ENCODE data around the gene WLS.

Gene WLS

DNA sequence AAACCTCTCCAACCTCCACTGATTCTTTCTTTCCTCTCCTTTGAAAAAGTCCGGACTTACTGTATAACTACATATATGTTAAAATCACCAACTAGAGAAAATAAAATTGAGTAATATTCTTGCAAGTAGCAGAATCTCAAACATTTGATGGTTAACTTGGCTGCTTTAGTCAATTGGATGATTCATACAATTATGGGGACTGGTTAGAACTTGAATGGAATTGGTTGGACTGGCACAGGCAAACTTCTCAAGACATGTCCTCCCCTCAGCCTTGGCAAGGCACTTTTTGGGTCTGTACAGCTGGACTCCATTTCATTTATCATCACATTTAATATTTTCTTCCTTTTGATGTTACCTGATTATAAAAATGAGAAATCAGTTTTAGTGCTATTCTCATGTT, 6.5 kb downstream of the WLS start:
- DNase-seq, result no peak

DNA sequence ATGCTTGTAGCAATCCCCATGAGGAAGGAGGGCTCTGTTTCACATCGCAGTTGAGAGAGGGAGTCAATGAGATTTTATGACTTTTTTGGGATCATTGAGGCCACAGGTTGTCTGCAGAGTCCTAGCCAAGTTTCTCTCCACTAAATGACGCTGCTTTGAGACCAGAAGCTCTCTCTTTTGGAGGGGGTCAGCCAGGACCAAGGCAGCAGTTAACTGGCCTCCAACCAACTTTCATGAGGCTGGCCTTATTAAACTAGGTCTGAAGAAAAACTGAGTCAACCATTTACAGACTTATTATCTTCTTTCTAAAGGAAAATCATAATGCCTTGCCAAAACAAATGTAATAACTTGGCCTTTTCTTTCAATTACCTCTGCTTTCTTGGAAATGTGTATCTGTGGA, 8.6 kb downstream of the WLS start:
- no peak for DNase-seq

DNA sequence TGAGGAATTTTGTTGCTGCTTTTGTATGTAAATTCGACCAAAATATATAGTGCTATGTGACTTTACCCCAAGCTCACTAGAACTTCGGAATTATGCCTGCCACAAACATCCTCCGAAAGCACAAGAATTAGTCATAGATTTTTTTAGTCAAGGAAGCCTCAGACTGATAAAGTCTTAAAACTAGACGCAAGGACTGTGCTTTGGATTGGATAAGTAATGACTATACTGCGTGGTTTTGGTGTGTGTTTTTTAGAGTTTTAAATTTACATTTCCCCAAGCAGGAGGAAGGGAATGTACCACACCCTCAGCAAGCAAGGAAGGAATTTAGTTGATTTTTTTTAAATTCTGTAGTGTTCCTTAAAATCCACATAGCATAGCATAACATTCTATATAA, 10.3 kb downstream of the WLS start:
- DNase-seq, result no peak

- no peak for DNase-seq
Measured at GRCh38 chr1:68221001-68221979, 11.0 kb downstream of the WLS start.

DNA sequence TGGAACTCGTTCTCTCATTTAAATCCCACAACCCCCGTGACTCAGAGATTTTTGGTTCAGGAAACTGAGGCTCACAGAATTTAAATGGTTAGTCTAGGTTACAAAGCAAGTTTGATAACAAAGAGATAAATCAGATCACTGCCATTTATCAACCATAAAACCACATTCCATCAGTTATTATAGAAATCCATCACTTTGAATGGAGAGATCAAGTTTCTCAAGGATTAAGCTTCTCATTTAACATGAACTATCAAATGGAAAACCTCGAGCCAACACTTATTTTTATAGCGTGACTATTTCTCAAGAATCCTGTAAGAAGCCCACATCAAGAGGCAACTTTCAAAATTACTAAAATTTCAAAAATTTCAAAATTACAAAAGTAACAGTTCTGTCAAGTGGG, 11.9 kb downstream of the WLS start:
- no peak for DNase-seq

GRCh38 chr1:68218490-68218889, 13.8 kb downstream of the WLS start:
- no peak for DNase-seq

DNA sequence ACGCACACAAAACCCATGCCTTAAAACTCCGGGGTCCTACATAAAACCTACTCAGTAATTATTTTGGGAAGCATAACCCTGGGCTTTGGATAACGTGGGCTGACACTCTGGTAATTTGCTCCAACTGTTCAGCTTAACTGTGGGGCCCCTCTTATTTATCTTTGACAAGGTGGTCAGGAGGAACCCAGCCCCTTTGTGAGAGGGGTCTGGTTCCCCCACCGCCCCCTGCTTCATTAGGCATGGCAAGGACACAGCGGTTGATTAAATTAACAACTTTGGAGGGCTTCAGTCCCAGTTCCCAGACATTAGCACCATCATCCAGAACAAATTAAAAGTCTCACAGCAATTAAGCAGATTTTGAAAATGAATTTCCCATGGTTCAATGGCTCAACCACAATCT, 14.7 kb downstream of the WLS start:
- no peak for DNase-seq

- no peak for DNase-seq
Measured at GRCh38 chr1:68217060-68217554, 15.2 kb downstream of the WLS start.

DNA sequence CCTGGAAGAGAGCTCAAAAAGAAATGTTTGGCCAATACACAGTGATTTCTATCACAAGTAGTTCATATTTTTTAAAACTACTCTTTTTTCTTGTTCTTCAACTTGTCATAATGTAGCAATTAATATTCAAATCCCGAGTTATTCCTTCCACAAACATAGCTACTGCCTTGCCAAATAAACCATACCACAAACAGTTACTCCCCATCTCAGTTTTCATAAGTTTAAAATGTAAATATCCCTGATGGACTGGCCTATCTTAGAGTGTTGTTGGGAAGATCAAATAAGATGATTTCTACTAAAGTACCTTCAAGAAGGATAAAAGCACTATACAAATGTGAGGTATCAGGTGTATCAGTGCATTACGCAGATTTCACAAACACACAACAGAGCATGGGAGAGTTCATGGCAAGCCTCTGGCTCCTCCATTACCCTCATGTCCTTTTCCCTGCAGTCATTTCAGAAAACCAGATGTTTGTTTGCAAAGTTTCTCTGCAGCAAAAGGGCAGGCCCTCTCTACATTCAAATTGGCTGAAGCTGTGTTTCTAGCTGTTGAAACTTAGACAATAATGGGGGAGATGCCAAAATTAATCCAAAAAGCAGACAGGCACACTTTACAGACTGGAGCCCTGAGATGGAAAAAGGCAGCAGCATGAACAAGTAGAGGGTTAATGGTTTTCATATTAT, 16.1 kb downstream of the WLS start:
- DNase-seq, result no peak

DNA sequence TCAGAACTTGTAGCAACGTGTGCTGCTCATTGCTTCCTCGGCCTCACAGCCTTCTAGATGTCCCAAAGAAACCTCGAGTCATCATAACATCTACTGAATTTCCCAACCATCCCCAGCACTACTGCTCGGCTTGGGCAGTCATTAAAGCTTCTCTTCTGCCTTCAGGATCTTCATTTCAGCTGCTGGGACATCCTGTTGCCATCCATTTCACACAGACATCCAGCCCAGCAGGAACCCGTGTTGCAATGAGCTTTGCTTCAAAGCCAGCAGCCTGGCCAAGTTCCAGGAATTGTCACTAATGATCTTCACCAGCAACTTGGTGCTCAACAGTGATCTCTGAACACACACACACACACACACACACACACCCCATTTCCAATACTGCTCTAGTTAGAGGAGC, 18.5 kb downstream of the WLS start:
- no peak for DNase-seq

DNA sequence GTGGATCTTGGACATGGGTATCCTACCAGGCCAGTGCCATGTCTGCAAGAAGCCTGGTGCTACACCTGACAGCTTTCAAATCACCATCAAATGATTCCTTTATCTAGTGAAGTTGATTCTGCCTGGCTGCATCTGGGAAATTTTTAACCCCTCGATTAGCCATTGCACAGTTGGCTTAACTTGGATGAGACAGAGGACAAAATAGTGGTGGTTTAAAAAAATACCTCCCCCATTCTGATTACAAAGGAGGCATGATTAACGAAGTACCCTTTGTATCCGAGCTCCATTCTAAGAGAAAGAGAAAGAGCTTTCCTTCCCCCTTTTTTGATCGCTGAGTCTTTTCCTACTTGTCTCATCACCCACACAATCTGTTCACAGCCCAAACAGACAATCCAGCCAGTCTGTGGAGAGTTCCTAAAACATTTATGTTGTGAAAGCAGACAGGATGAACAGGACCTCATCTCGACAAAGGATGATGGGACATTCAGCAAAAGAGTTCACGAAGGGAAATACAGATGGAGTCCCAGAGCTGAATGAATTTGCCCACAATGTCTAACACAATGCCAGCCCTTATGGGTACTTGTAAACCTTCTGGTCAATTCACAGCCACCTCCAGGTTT, 20.5 kb downstream of the WLS start:
- DNase-seq, result no peak

DNA sequence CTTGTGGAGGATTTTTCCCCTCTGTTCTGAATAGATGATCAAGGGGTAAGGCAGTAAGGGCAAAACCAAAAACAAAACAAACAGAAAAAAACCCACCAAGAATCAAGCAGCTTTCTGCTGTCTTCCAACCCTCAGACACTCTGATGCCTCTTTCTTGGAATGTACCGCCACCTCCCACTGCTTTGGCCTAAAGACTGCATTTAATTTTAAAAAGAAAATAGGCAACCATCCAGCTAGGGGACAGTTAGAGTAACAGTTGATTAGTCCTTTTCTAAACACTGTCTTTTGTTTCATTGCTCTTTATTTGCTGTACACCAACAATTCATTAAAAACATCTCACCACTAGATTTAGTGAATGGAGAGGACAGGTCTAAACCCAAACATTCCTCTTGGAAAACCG, 21.5 kb downstream of the WLS start:
- no peak for DNase-seq

- DNase-seq, result no peak
Measured at GRCh38 chr1:68210027-68210426, 22.3 kb downstream of the WLS start.

- no peak for DNase-seq
Measured at GRCh38 chr1:68206848-68207689, 25.3 kb downstream of the WLS start.

DNA sequence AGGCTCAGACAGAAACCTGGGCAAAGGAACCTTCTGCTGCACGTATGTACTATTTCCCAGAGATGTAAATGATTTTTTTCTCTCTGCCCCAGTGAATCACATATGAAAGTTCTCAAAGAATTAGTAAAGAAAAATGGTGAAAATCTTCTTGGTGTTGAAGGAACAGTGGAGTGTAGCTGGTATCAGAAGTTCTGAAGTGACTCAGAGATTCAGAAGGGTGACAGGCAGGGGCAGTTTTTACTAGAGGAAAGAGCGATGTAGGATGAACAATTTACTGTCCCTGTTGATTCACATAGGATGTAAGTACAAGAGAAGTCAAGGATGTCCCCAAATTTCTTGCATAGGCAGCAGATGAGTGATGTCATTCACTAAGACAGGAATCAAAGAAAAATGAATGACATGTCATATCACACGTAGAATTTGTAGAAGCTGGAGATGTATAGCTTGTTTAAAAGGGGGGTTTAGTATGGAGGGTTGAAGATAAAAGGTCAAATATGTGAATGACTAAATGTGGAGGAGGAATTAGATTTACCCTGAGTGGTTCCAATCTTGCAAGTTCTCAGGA, 26.4 kb downstream of the WLS start:
- DNase-seq, result no peak

GRCh38 chr1:68204977-68205630, 27.2 kb downstream of the WLS start:
- DNase-seq, result no peak

DNA sequence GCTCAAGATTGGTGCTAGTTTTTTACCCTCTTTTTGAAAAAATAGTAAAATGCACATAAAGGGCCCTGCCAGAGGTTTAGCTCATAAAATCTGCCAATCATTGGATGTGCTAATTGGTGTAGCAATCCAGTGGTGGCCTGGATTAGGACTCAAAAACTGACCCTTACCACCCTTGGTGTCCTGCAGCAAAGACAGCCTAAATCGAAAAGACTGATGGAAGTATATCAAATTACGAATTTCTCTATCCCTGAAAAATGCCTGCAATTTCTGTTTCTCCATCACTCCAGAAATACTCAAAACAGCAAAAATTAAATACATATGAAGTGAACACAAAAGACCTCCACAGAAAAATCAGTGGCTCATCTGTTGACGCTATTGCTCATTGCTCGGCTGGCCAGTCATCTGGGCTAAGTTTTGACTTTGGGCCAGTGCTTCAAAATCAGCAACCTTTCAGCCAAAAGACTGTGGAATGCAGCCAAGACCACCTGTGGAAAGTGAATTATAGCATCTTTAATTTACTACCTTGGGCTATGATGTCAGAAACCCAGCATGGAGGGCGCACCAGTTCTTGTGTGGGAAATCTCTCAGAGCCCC, 30.0 kb downstream of the WLS start:
- DNase-seq, result no peak

- no peak for DNase-seq
Measured at GRCh38 chr1:68201546-68202238, 30.6 kb downstream of the WLS start.

- no peak for DNase-seq
Measured at GRCh38 chr1:68199603-68200002, 32.7 kb downstream of the WLS start.

DNA sequence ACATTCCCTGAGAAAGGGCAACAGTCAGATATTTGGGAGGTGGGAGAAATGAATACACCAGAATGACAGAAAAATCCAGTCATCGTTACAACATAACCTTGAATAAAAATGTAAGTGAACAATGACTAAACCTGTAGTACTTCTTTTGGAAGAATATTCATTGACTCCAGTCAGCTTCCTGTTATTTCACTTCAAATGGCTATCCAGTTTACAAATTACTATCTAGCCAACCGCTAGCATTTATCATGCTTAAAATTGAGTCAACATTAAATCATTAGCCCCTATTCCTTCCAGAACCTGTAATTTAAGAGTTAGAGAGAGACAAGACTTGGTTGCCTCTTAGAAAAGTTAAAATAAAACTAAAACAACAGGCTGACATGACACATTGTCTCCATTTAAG, 33.6 kb downstream of the WLS start:
- DNase-seq, result no peak

- DNase-seq, result no peak
Measured at GRCh38 chr1:68197891-68198290, 34.4 kb downstream of the WLS start.
